Measurements from ENCODE around the gene RAD51B. TPM values are rescaled to one million over a fixed set of nuclear protein-coding genes. Genes with fewer than 3 reads are reported as not detected.

Gene RAD51B
- total RNA-seq, 1 experiment from 2014 or later = 16.7 TPM

- Histone ChIP-seq H3K23ac (ENCODE audit: insufficient read length, low read depth, low read length) (no peak overlapping the region), H3K9ac (ENCODE audit: extremely low read depth, insufficient read length, low read length) (no peak overlapping the region), H2AK5ac (ENCODE audit: insufficient read length, low read length) (no peak overlapping the region), H3K23me2 (ENCODE audit: insufficient read length, low read depth, low read length, poor library complexity, severe bottlenecking) (no peaks in the 10 kb centered on the region), H3K18ac (ENCODE audit: insufficient read length, low read depth, low read length) (no peak overlapping the region), H2BK12ac (ENCODE audit: insufficient read length, low read depth, low read length) (no peak overlapping the region), H4K91ac (ENCODE audit: insufficient read length, low read depth, low read length) (no peak overlapping the region), H3K4ac (ENCODE audit: low read depth, low read length) (no peak overlapping the region), H4K20me1 (ENCODE audit: control insufficient read depth, insufficient read depth, insufficient read length) (no peaks in the 10 kb centered on the region), H2BK5ac (ENCODE audit: insufficient read length, low read length) (no peak overlapping the region), H3K14ac (ENCODE audit: insufficient read depth, low read length) (no peak overlapping the region), H2BK20ac (ENCODE audit: low read depth, low read length, poor library complexity, severe bottlenecking) (no peak overlapping the region), H4K8ac (replicated peaks; ENCODE audit: insufficient read length, low read depth, low read length) (no peak overlapping the region), H3K79me1 (ENCODE audit: insufficient read depth, low read depth, low read length, poor library complexity, severe bottlenecking) (no peaks in the 10 kb centered on the region), H3T11ph (ENCODE audit: low read length) (no peak overlapping the region), H3K56ac (ENCODE audit: insufficient read length, low read depth, low read length) (no peak overlapping the region), H3K79me2 (ENCODE audit: insufficient read depth, low read length) (no peaks in the 10 kb centered on the region), H2AFZ (ENCODE audit: low read length) (no peak overlapping the region), H3K9me3 (ENCODE audit: control insufficient read depth, low read depth, low read length) (no peaks in the 10 kb centered on the region), H3K27ac (ENCODE audit: insufficient read length, low read depth, low read length) (no peak overlapping the region), H3K4me2 (ENCODE audit: insufficient read depth, insufficient read length, low read length) (no peak overlapping the region), H2BK120ac (ENCODE audit: low read depth, low read length, poor library complexity, severe bottlenecking) (no peak overlapping the region), H4K5ac (ENCODE audit: insufficient read length, low read depth, low read length) (no peak overlapping the region), H3K27me3 (ENCODE audit: insufficient read depth, low read length) (no peaks in the 10 kb centered on the region), H3K4me1 (ENCODE audit: insufficient read depth, low read length) (no peaks in the 10 kb centered on the region), H2BK15ac (ENCODE audit: low read depth, low read length) (no peak overlapping the region)
- Mint-ChIP-seq H3K36me3 (ENCODE audit: insufficient read depth in 1 of 3, low read depth in 3 of 3) (no peaks in the 10 kb centered on the region), H3K4me1 (peaks cover 6 to 9% of the 10 kb centered on the region in 2 experiments; a peak in 3 of 4 replicates), H3K27ac (no peak overlapping the region), H3K9me3 (no peaks in the 10 kb centered on the region), H3K27me3 (ENCODE audit: low read depth) (no peaks in the 10 kb centered on the region), H3K4me3 (no peak overlapping the region)
- WGBS (ENCODE audit: extremely low coverage, insufficient read length, low lambda C conversion rate) = no CpG with 5 or more reads among the region's 3 CpGs
- DNase-seq = no peak
- no peak for TF ChIP-seq CTCF (conservative IDR thresholded peaks at IDR 0.05)
Measured at GRCh38 chr14:68166731-68167382, 347.3 kb downstream of the RAD51B start.
